Panc1 (cell line): ENCODE results near the gene CACNA2D3. TPM values are rescaled to one million over a fixed set of nuclear protein-coding genes. Genes with fewer than 3 reads are reported as not detected.

Source experiments
- ATAC-seq: fragments of 200-7000 bp; cut with Tn5 transposase; 2 replicates; pipeline ENCODE4 v1.9.1; 2020; ENCODE audit warnings: mild to moderate bottlenecking, moderate library complexity
- BruUV-seq: library from RNA; stranded (reverse); fragments of 400-500 nt; replicated peaks from 2 replicates; lab custom pipeline; 2021; lab: Mats Ljungman, UMichigan
- CTCF ChIA-PET: fragments of 300-600 bp; sonication (Branson Sonifier 250); formaldehyde crosslinking; loops from one replicate; lab custom pipeline; 2022; ENCODE audit warnings: antibody characterized with exemption; lab: Charles Lee
- POLR2A ChIA-PET: fragments of 300-600 bp; sonication (Branson Sonifier 250); formaldehyde crosslinking; loops from one replicate; lab custom pipeline; 2022; ENCODE audit warnings: antibody characterized with exemption; lab: Charles Lee
- DNase-seq: peaks from one replicate; pipeline ENCODE4 v3.0.0-alpha.2; 2010; ENCODE audit warnings: low read depth, low spot score
- H3K27ac ChIP-seq: 2 replicates; pipeline ENCODE4 v1.5.1; 2011; ENCODE audit warnings: mild to moderate bottlenecking, low read length, inconsistent platforms
- H3K27me3 ChIP-seq: fragments of 200-500 bp; sonication (Bioruptor generic); 2 replicates; pipeline ENCODE4 v1.6.0; 2014; ENCODE audit warnings: low read length, inconsistent platforms; ENCODE audit not compliant: control insufficient read depth, insufficient read depth
- H3K36me3 ChIP-seq: fragments of 200-500 bp; sonication (Bioruptor generic); 2 replicates; pipeline ENCODE4 v1.5.1; 2014; ENCODE audit warnings: inconsistent platforms, mild to moderate bottlenecking, low read length, moderate library complexity; ENCODE audit not compliant: control insufficient read depth, insufficient read depth
- H3K4me1 ChIP-seq: 2 replicates; pipeline ENCODE4 v1.5.1; 2011; ENCODE audit warnings: inconsistent platforms, mild to moderate bottlenecking, low read length, moderate library complexity; ENCODE audit not compliant: control insufficient read depth, insufficient read depth
- H3K4me3 ChIP-seq, 2 experiments: 2 replicates each; pipeline ENCODE4 v1.5.1; 2011 to 2012; ENCODE audit warnings: low read depth in 2 of 2, low read length in 2 of 2, mild to moderate bottlenecking in 2 of 2, inconsistent platforms in 1 of 2, moderate library complexity in 1 of 2
- H3K9me3 ChIP-seq: fragments of 200-500 bp; sonication (Bioruptor generic); 2 replicates; pipeline ENCODE4 v1.5.1; 2014; ENCODE audit warnings: low read depth, mild to moderate bottlenecking, inconsistent platforms, low read length, moderate library complexity; ENCODE audit not compliant: control insufficient read depth, insufficient read depth
- POLR2AphosphoS5 ChIP-seq: IDR thresholded peaks from 2 replicates; pipeline ENCODE4 v1.6.1; 2012; ENCODE audit warnings: mild to moderate bottlenecking, low read depth, low read length, moderate library complexity
- SIN3A ChIP-seq: IDR thresholded peaks from 2 replicates; pipeline ENCODE4 v1.6.1; 2012; ENCODE audit warnings: low read depth, mild to moderate bottlenecking, low read length, moderate library complexity, borderline replicate concordance; ENCODE audit not compliant: insufficient read depth
- TCF7L2 ChIP-seq: IDR thresholded peaks from 2 replicates; pipeline ENCODE4 v1.6.1; 2011; ENCODE audit warnings: mild to moderate bottlenecking, low read depth, low read length, inconsistent platforms
- in situ Hi-C: cut with HindIII; loops from 2 replicates; pipeline ENCODE4 v1.10.0; 2016; ENCODE audit warnings: low sequenced_read_pairs, low pct_unique_long_range_greater_than_20kb
- intact Hi-C: fragments of 100-400 bp; cut with micrococcal nuclease; formaldehyde crosslinking; loops from one replicate; pipeline ENCODE4 v1.10.0; 2022; ENCODE audit not compliant: unreplicated experiment
- total RNA-seq: library from RNA; stranded (reverse); gene quantifications from one replicate; pipeline ENCODE4 v1.2.1, GENCODE V29; 2021; ENCODE audit not compliant: unreplicated experiment
- TF ChIP-seq, protein P1 (sequence below): fragments of 450-650 bp; IDR thresholded peaks from 2 replicates; pipeline ENCODE4 v1.5.1; 2017; ENCODE audit warnings: mild to moderate bottlenecking
- TF ChIP-seq, protein P2 (sequence below), 2 experiments: IDR thresholded peaks; 2 replicates each; pipeline ENCODE4 v1.6.1; 2011 to 2012; ENCODE audit warnings: low read depth in 2 of 2, control low read depth in 1 of 2, low read length in 1 of 2, mild to moderate bottlenecking in 1 of 2, moderate library complexity in 1 of 2; ENCODE audit not compliant: insufficient read depth in 1 of 2

The CACNA2D3 gene
- total RNA-seq, 1 experiment from 2014 or later = 0.41 TPM

DNA sequence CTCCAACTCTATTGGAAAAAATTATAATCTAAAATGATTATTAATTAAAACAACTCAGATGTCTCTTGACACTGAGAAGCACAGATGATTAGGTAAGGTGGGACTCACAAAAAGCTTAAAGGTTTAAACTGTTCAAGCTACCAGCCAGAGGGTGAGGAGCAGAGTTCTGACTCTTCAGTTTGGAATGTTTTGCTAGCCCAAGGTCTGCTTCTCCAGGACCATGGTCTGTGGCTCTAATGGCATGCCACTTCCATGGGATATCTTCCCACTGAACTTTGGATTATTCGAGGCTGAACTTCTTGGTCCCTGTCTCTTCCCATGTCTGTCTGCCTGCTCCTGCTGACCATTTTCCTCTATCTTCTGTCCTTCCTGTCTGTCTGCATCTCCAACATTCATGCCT lies 49.2 kb downstream of the CACNA2D3 start:
- Histone ChIP-seq H3K36me3 (no peaks in the 10 kb centered on the region), H3K27ac (no peak overlapping the region), H3K9me3 (no peaks in the 10 kb centered on the region), H3K4me3 (no peak overlapping the region), H3K27me3 (no peaks in the 10 kb centered on the region), H3K4me1 (no peaks in the 10 kb centered on the region)
- POLR2A ChIA-PET = no interaction called here
- intact Hi-C loops (no loop called here), in situ Hi-C loops (no loop called here)
- BruUV-seq = no TSS peak
- CTCF ChIA-PET = no interaction called here
- DNase-seq (no peak), ATAC-seq (no peak)
- TF ChIP-seq SIN3A (no peak), POLR2AphosphoS5 (no peak), TCF7L2 (no peak)
- TF ChIP-seq, protein P1, sequence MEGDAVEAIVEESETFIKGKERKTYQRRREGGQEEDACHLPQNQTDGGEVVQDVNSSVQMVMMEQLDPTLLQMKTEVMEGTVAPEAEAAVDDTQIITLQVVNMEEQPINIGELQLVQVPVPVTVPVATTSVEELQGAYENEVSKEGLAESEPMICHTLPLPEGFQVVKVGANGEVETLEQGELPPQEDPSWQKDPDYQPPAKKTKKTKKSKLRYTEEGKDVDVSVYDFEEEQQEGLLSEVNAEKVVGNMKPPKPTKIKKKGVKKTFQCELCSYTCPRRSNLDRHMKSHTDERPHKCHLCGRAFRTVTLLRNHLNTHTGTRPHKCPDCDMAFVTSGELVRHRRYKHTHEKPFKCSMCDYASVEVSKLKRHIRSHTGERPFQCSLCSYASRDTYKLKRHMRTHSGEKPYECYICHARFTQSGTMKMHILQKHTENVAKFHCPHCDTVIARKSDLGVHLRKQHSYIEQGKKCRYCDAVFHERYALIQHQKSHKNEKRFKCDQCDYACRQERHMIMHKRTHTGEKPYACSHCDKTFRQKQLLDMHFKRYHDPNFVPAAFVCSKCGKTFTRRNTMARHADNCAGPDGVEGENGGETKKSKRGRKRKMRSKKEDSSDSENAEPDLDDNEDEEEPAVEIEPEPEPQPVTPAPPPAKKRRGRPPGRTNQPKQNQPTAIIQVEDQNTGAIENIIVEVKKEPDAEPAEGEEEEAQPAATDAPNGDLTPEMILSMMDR = no peak
- TF ChIP-seq, protein P2, sequence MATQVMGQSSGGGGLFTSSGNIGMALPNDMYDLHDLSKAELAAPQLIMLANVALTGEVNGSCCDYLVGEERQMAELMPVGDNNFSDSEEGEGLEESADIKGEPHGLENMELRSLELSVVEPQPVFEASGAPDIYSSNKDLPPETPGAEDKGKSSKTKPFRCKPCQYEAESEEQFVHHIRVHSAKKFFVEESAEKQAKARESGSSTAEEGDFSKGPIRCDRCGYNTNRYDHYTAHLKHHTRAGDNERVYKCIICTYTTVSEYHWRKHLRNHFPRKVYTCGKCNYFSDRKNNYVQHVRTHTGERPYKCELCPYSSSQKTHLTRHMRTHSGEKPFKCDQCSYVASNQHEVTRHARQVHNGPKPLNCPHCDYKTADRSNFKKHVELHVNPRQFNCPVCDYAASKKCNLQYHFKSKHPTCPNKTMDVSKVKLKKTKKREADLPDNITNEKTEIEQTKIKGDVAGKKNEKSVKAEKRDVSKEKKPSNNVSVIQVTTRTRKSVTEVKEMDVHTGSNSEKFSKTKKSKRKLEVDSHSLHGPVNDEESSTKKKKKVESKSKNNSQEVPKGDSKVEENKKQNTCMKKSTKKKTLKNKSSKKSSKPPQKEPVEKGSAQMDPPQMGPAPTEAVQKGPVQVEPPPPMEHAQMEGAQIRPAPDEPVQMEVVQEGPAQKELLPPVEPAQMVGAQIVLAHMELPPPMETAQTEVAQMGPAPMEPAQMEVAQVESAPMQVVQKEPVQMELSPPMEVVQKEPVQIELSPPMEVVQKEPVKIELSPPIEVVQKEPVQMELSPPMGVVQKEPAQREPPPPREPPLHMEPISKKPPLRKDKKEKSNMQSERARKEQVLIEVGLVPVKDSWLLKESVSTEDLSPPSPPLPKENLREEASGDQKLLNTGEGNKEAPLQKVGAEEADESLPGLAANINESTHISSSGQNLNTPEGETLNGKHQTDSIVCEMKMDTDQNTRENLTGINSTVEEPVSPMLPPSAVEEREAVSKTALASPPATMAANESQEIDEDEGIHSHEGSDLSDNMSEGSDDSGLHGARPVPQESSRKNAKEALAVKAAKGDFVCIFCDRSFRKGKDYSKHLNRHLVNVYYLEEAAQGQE (IDR thresholded peaks at IDR 0.05; ENCODE audit: insufficient read depth in 1 of 2, low read depth in 2 of 2, low read length in 1 of 2) = no peak

DNA sequence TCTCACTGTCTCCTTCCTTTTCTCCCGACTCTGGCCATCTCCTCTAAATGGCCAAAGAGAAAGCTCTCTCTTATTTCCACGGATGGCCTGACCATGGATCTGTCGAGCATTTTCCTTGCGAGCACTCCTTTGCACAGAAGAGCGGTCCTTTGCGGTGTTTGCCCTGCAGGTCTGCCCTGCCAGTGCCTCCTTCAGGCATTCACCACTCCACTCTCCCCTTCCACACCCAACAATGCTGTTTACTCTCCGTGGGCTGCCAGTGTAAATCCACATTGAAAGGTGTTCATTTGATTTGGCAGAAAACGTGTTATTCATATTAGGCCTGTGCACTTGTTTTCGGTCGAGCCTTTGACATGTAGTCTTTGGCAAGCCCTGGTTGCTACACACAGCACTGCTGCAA lies 49.6 kb downstream of the CACNA2D3 start:
- no peak for ATAC-seq
- H3K36me3 ChIP-seq = no peaks in the 10 kb centered on the region
- TF ChIP-seq POLR2AphosphoS5 (no peak), SIN3A (no peak), TCF7L2 (no peak)
- TF ChIP-seq, protein P1 = no peak
- TF ChIP-seq, protein P2 (IDR thresholded peaks at IDR 0.05; ENCODE audit: insufficient read depth in 1 of 2, low read depth in 2 of 2, low read length in 1 of 2) = no peak
- POLR2A ChIA-PET = no interaction called here
- H3K4me1 ChIP-seq = no peaks in the 10 kb centered on the region
- CTCF ChIA-PET = no interaction called here
- BruUV-seq = no TSS peak
- DNase-seq = no peak
- H3K4me3 ChIP-seq = no peak overlapping the region
- no peaks in the 10 kb centered on the region for H3K9me3 ChIP-seq
- no peak overlapping the region for H3K27ac ChIP-seq
- in situ Hi-C loops (no loop called here), intact Hi-C loops (no loop called here)
- H3K27me3 ChIP-seq = no peaks in the 10 kb centered on the region
